GM13976 (cell line): Measurements from ENCODE around the gene HPGDS.
"Not testable (repeated sequence)": the region's sequence is repeated elsewhere in the genome, so short reads cannot be mapped to it uniquely, and the experiment has no call there.

Experiments used
- DNase-seq: peaks from one replicate; pipeline ENCODE4 v3.0.0; 2012; ENCODE audit warnings: low spot score
- CTCF ChIP-seq: IDR thresholded peaks from 2 replicates; pipeline ENCODE4 v1.5.1; 2012; ENCODE audit warnings: borderline replicate concordance, mild to moderate bottlenecking; ENCODE audit not compliant: insufficient read depth; ENCODE audit errors: extremely low read depth, missing control alignments, control extremely low read depth
- in situ Hi-C: fragments of 300-500 bp; cut with MboI; formaldehyde crosslinking; loops from one replicate; pipeline ENCODE4 v1.12.0; 2022; ENCODE audit warnings: low sequenced_read_pairs, mixed read lengths, inconsistent platforms; ENCODE audit not compliant: unreplicated experiment

The HPGDS gene

GRCh38 chr4:94304365-94304971 lies 38.2 kb downstream of the HPGDS start:
- DNase-seq: no peak
- in situ Hi-C loops: loop anchor here (10.0 kb wide), 1 partner anchor 90 kb away; no protein-coding TSS in a partner anchor
- peak; percentile 59 for TF ChIP-seq CTCF

- no peak for TF ChIP-seq CTCF
- in situ Hi-C loops: loop anchor here (10.0 kb wide), 1 partner anchor 93 kb away; no protein-coding TSS in a partner anchor
- no peak for DNase-seq
These were observed 40.4 kb downstream of the HPGDS start for GRCh38 chr4:94302191-94302590.

GRCh38 chr4:94298725-94299252 lies 43.8 kb downstream of the HPGDS start:
- no peak for TF ChIP-seq CTCF
- no peak for DNase-seq
- in situ Hi-C loops: no loop called here

GRCh38 chr4:94295473-94295872 lies 47.2 kb downstream of the HPGDS start:
- in situ Hi-C loops, DNase-seq: not testable (repeated sequence)

GRCh38 chr4:94293981-94294380 lies 48.7 kb downstream of the HPGDS start:
- in situ Hi-C loops, DNase-seq: not testable (repeated sequence)

GRCh38 chr4:94290245-94290644 lies 52.4 kb downstream of the HPGDS start:
- TF ChIP-seq CTCF: no peak
- in situ Hi-C loops: no loop called here
- DNase-seq: no peak

- DNase-seq: no peak
- TF ChIP-seq CTCF: no peak
- in situ Hi-C loops: no loop called here
These were observed 57.0 kb downstream of the HPGDS start for GRCh38 chr4:94285666-94286065.

GRCh38 chr4:94284889-94285288 lies 57.7 kb downstream of the HPGDS start:
- TF ChIP-seq CTCF: no peak
- no peak for DNase-seq
- in situ Hi-C loops: no loop called here
